RWPE1 (cell line): ENCODE measurements around the gene MYO1A.
A peak's percentile ranks its signal among the peaks of the same experiment; 100 is the strongest.
"Not testable (repeated sequence)": the region's sequence is repeated elsewhere in the genome, so short reads cannot be mapped to it uniquely, and the experiment has no call there.

Experiments
- CTCF ChIA-PET: fragments of 350-600 bp; sonication (Branson Sonifier 250); formaldehyde crosslinking; extraction: SDS; loops from one replicate; lab custom pipeline; 2021; lab: Yijun Ruan, JAX
- POLR2A ChIA-PET: fragments of 400-600 bp; formaldehyde crosslinking; extraction: SDS; loops from one replicate; lab custom pipeline; 2020; ENCODE audit warnings: antibody characterized with exemption; ENCODE audit not compliant: low non-redundant PET; lab: Yijun Ruan, JAX
- DNase-seq: peaks from one replicate; pipeline ENCODE4 v3.0.0; 2012; ENCODE audit warnings: low spot score
- H3K27ac ChIP-seq: fragments of 450-650 bp; 2 replicates; pipeline ENCODE4 v1.5.1; 2017
- CTCF ChIP-seq: fragments of 450-650 bp; conservative IDR thresholded peaks from 2 replicates; pipeline ENCODE4 v1.5.1; 2017; ENCODE audit warnings: low read depth, mild to moderate bottlenecking

The MYO1A gene

GRCh38 chr12:57031789-57032188 is 18.1 kb downstream of the MYO1A start:
- POLR2A ChIA-PET, result interaction anchor here (0.5 kb wide), 1 partner anchor 81 kb away, joined by 3 read pairs; no protein-coding TSS in a partner anchor
- CTCF ChIA-PET, result interaction anchor here (0.8 to 1.6 kb wide), 3 partner anchors 29 to 80 kb away, joined by 4 to 9 read pairs (median 5); partner anchors contain the start of gene STAT6
- H3K27ac ChIP-seq, result peak overlapping the region; percentile 32; the same call in 1 of the 2 replicates

GRCh38 chr12:57031138-57031725 is 18.7 kb downstream of the MYO1A start:
- peak overlapping the region; percentile 52 for H3K27ac ChIP-seq
- TF ChIP-seq CTCF, result no peak
- POLR2A ChIA-PET, result interaction anchor here (0.5 kb wide), 1 partner anchor 81 kb away, joined by 3 read pairs; no protein-coding TSS in a partner anchor
- CTCF ChIA-PET, result interaction anchor here (0.5 to 1.6 kb wide), 5 partner anchors 12 to 182 kb away, joined by 3 to 9 read pairs (median 5); partner anchors contain the start of gene STAT6
- peak; percentile 69 for DNase-seq

More at GRCh38 chr12:57031789-57032188, 18.1 kb downstream of the MYO1A start:
- no peak for DNase-seq
- no peak for TF ChIP-seq CTCF

- H3K27ac ChIP-seq, result no peak overlapping the region
- POLR2A ChIA-PET, result no interaction called here
- no peak for TF ChIP-seq CTCF
- CTCF ChIA-PET, result no interaction called here
- DNase-seq, result no peak
These were observed 20.5 kb downstream of the MYO1A start for GRCh38 chr12:57029457-57029856.

GRCh38 chr12:57027805-57028153 is 22.1 kb downstream of the MYO1A start:
- no peak overlapping the region for H3K27ac ChIP-seq
- DNase-seq, result no peak
- ChIA-PET POLR2A (no interaction called here), CTCF (interaction anchor here (0.7 kb wide), 2 partner anchors 645 to 948 kb away, joined by 3 read pairs; partner anchors contain the start of gene ERBB3)
- no peak for TF ChIP-seq CTCF

- TF ChIP-seq CTCF, result no peak
- H3K27ac ChIP-seq, result no peak overlapping the region
- ChIA-PET CTCF (interaction anchor here (0.7 to 1.1 kb wide), 3 partner anchors 34 to 947 kb away, joined by 3 to 5 read pairs (median 4); partner anchors contain the start of gene ERBB3), POLR2A (no interaction called here)
- DNase-seq, result no peak
These were observed 22.7 kb downstream of the MYO1A start for GRCh38 chr12:57027011-57027804.

- TF ChIP-seq CTCF, result no peak
- ChIA-PET CTCF (no interaction called here), POLR2A (no interaction called here)
- DNase-seq, result no peak
- no peak overlapping the region for H3K27ac ChIP-seq
These were observed 24.7 kb downstream of the MYO1A start for GRCh38 chr12:57025196-57025595.

GRCh38 chr12:57022324-57022723 is 27.6 kb downstream of the MYO1A start:
- CTCF ChIA-PET, result interaction anchor here (0.6 to 1.1 kb wide), 2 partner anchors 34 to 86 kb away, joined by 3 read pairs; no protein-coding TSS in a partner anchor
- H3K27ac ChIP-seq, POLR2A ChIA-PET, DNase-seq: not testable (repeated sequence)
